ENCODE data around the gene KIAA1328.

- TF ChIP-seq CTCF (IDR thresholded peaks at IDR 0.05; ENCODE audit: insufficient read depth, low read length, poor library complexity, severe bottlenecking) (no peak), EZH2phosphoT487 (conservative IDR thresholded peaks at IDR 0.05; ENCODE audit: low read length) (no peak)
These were observed 61.7 kb downstream of the KIAA1328 start for GRCh38 chr18:36890598-36890997.
